SK-N-SH treated with all-trans-retinoic acid at 6 μM for 48 hours (cell line): ENCODE data around the gene CXXC5.

Source experiments
- ARNTL ChIP-seq: fragments of 450-650 bp; formaldehyde crosslinking; IDR thresholded peaks from 2 replicates; pipeline ENCODE4 v1.5.0; 2020; ENCODE audit warnings: low read depth, mild to moderate bottlenecking, moderate library complexity, borderline replicate concordance
- CSDC2 ChIP-seq: fragments of 250-450 bp; sonication (Bioruptor Pico); IDR thresholded peaks from 2 replicates; pipeline ENCODE4 v1.5.0; 2020; ENCODE audit warnings: mild to moderate bottlenecking, moderate library complexity
- ESRRG ChIP-seq: fragments of 250-450 bp; sonication (Bioruptor Pico); IDR thresholded peaks from 2 replicates; pipeline ENCODE4 v1.6.1; 2021; ENCODE audit warnings: mild to moderate bottlenecking
- PATZ1 ChIP-seq: fragments of 250-450 bp; sonication (Bioruptor Pico); IDR thresholded peaks from 2 replicates; pipeline ENCODE4 v1.8.0; 2020; ENCODE audit warnings: mild to moderate bottlenecking, moderate library complexity, borderline replicate concordance
- RARB ChIP-seq: fragments of 250-450 bp; sonication (Bioruptor Pico); IDR thresholded peaks from 2 replicates; pipeline ENCODE4 v1.8.0; 2021; ENCODE audit warnings: mild to moderate bottlenecking, moderate library complexity
- SNAI2 ChIP-seq: fragments of 250-450 bp; sonication (Bioruptor Pico); IDR thresholded peaks from 2 replicates; pipeline ENCODE4 v1.5.0; 2020; ENCODE audit warnings: mild to moderate bottlenecking, moderate library complexity
- TCF4 ChIP-seq: fragments of 250-450 bp; sonication (Bioruptor Pico); IDR thresholded peaks from 2 replicates; pipeline ENCODE4 v1.8.0; 2021; ENCODE audit warnings: mild to moderate bottlenecking, moderate library complexity, borderline replicate concordance
- ZC3H10 ChIP-seq: fragments of 250-450 bp; sonication (Bioruptor Pico); IDR thresholded peaks from 2 replicates; pipeline ENCODE4 v1.5.1; 2021; ENCODE audit warnings: mild to moderate bottlenecking, moderate library complexity
- ZFP3 ChIP-seq: fragments of 250-450 bp; sonication (Bioruptor Pico); IDR thresholded peaks from 2 replicates; pipeline ENCODE4 v1.5.0; 2020; ENCODE audit warnings: mild to moderate bottlenecking, moderate library complexity
- ZNF70 ChIP-seq: fragments of 450-650 bp; formaldehyde crosslinking; IDR thresholded peaks from 2 replicates; pipeline ENCODE4 v1.5.0; 2020; ENCODE audit warnings: mild to moderate bottlenecking, moderate library complexity
- ZNF8 ChIP-seq: fragments of 450-650 bp; formaldehyde crosslinking; IDR thresholded peaks from 2 replicates; pipeline ENCODE4 v1.5.0; 2020; ENCODE audit warnings: mild to moderate bottlenecking, moderate library complexity
- TF ChIP-seq, protein P1 (sequence below): fragments of 250-450 bp; sonication (Bioruptor Pico); IDR thresholded peaks from 2 replicates; pipeline ENCODE4 v1.5.1; 2020; ENCODE audit warnings: low read depth, mild to moderate bottlenecking, moderate library complexity

DNA sequence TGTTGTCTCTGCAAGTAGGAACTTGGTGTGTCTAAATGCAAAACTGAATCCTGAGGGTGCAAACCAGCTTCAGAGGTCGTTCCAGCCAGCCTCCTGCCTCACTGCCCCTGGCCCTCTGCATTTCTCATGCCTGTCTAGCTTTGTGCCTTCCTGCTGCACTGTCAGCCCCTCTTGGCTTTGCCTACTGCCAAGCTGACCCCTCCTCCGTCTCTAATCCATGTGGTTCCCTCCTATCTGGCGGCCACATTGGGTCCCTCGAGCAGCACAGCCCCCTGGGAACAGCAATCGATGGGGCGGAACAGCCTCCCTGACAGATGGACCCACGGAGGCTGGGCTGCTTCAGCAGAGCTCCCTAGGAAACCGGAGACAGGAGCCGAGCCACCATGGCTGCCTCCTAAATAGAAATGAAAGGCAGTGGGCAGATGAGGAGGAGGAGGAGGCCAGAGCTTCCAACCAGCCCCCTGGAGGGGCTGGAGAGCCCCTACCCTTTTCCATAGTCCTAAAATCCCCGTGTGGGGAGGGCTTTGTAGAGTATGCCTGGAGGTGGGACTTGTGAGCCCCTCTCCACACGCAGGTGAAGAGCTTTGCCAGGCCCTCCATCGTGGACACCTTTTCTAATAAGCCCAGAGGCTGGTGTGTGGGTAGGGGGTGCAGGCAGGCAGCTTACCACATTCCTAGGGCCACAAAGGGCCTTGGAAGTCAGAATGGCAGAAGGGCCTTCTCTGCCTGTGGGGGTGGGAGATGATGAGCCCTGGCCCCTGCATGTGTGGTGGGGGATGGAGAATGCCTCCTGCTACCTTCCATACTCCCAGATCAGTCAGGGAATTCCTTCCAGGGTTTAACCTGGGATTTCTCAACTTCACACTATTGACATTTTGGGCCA lies 9.2 kb upstream of the CXXC5 start:
- TF ChIP-seq PATZ1 (CRISPR knock-in tag): no peak
- TF ChIP-seq ZNF8 (CRISPR knock-in tag): no peak
- TF ChIP-seq ZC3H10 (CRISPR knock-in tag): no peak
- TF ChIP-seq ZNF70 (CRISPR knock-in tag): no peak
- no peak for TF ChIP-seq CSDC2 (CRISPR knock-in tag)
- no peak for TF ChIP-seq RARB (CRISPR knock-in tag)
- TF ChIP-seq, protein P1, sequence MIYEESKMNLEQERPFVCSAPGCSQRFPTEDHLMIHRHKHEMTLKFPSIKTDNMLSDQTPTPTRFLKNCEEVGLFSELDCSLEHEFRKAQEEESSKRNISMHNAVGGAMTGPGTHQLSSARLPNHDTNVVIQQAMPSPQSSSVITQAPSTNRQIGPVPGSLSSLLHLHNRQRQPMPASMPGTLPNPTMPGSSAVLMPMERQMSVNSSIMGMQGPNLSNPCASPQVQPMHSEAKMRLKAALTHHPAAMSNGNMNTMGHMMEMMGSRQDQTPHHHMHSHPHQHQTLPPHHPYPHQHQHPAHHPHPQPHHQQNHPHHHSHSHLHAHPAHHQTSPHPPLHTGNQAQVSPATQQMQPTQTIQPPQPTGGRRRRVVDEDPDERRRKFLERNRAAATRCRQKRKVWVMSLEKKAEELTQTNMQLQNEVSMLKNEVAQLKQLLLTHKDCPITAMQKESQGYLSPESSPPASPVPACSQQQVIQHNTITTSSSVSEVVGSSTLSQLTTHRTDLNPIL (CRISPR knock-in tag): no peak
- TF ChIP-seq ZFP3 (CRISPR knock-in tag): no peak
- no peak for TF ChIP-seq SNAI2 (CRISPR knock-in tag)
- TF ChIP-seq ARNTL (CRISPR knock-in tag): no peak
- no peak for TF ChIP-seq ESRRG
- no peak for TF ChIP-seq TCF4 (CRISPR knock-in tag)
